ENCODE data around the gene SLC26A3.

The SLC26A3 gene

DNA sequence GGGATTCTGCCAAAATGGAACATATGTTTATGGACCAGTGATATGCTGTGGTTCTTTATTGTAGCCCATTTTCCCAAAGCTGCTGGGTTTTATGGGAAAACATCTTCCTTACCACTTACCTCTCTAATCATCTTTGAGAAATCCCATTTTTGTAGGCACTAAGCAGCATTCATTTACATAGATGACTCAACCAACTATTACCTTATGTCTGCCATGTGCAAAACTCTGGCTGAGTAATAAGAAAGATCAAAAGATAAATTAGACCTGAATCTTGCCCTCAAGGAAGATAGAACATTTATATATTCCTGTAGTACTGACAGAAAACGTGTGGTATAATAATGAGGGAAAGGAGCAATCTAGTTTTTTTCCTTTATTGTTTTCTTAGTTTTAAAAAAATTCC is 34.8 kb downstream of the SLC26A3 start:
- no peak for DNase-seq
- in situ Hi-C loops (cut with MboI; ENCODE audit: low pct_unique_long_range_greater_than_20kb, low sequenced_read_pairs): no loop called here

DNA sequence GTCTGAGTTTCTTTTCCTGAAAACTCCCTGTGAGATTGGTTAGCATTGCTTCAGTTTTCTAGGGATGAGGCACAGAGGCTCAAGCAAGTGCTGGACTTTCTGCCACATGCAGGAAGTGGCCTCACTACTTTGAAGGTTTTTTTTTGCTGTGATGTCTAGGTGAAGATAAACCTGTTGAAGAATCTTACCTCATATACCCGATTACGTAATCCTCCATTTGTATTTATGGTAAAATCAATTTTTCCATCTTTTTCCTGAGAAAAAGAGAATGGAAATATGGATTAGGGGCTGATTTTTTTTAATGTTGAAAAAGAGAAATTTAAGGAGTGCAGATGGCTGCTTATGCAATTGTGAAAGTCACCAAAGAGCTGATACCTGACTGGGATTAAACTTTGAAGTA is 35.6 kb downstream of the SLC26A3 start:
- DNase-seq: no peak
- in situ Hi-C loops (cut with MboI; ENCODE audit: low pct_unique_long_range_greater_than_20kb, low sequenced_read_pairs): no loop called here

- in situ Hi-C loops (cut with MboI; ENCODE audit: low pct_unique_long_range_greater_than_20kb, low sequenced_read_pairs): no loop called here
- no peak for DNase-seq
Observed at GRCh38 chr7:107758667-107759066, 44.4 kb downstream of the SLC26A3 start.

- in situ Hi-C loops (cut with MboI; ENCODE audit: low pct_unique_long_range_greater_than_20kb, low sequenced_read_pairs): no loop called here
- DNase-seq: no peak
Observed at GRCh38 chr7:107754642-107755041, 48.4 kb downstream of the SLC26A3 start.

- in situ Hi-C loops (cut with MboI; ENCODE audit: low pct_unique_long_range_greater_than_20kb, low sequenced_read_pairs): no loop called here
- no peak for DNase-seq
Observed at GRCh38 chr7:107751113-107751512, 51.9 kb downstream of the SLC26A3 start.

DNA sequence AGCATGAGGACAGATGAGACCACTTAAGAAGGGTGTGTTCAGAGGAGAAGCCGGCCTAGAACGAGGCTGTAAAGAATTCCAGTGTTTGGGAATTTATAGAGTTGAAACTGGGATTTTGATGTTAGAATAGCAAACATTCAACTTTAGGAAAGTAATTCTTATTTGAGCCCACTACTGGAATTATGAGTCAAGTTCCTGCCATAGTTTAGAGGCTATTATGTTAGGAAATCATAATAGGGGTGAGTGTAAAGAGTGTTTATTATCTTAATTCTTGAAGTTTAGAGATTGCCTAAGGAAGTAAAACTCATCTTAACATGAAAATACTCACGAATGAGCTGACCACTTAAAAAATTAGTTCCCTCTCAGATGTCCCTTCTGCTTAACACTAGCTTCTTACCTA is 57.0 kb downstream of the SLC26A3 start:
- DNase-seq: no peak
- in situ Hi-C loops (cut with MboI; ENCODE audit: low pct_unique_long_range_greater_than_20kb, low sequenced_read_pairs): no loop called here

DNA sequence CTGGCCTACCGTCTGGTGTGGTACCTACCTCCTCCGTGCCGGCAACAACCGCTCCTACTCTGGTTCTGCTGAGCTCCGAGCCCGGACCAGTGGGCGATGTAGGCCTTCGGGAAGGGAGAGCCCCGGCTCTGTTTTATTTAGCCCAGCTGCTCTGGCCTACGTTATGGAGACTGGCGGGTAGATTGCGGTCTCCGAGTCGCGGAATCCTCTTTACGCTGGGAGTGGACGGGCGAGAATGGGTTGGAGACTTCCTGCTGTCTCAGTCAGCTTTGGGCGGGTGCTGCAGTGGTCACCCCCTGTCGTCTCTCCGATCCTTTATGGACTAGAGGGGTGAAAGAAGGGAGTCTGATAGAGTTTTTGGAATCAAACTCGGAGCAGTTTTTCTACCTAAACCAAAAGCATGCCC is 58.7 kb downstream of the SLC26A3 start:
- in situ Hi-C loops (cut with MboI; ENCODE audit: low pct_unique_long_range_greater_than_20kb, low sequenced_read_pairs): no loop called here
- no peak for DNase-seq

GRCh38 chr7:107743567-107744344 is 59.3 kb downstream of the SLC26A3 start, which contains the start of gene CBLL1:
Gene CBLL1, plus strand, starts transcription at chr7:107744142. Its CDS starts 22 bp downstream, at chr7:107744164.
- in situ Hi-C loops (cut with MboI; ENCODE audit: low pct_unique_long_range_greater_than_20kb, low sequenced_read_pairs): no loop called here
- DNase-seq: peak; percentile 98

- in situ Hi-C loops (cut with MboI; ENCODE audit: low pct_unique_long_range_greater_than_20kb, low sequenced_read_pairs): no loop called here
- peak; percentile 91 for DNase-seq
Observed at GRCh38 chr7:107742678-107743566, 60.1 kb downstream of the SLC26A3 start.

GRCh38 chr7:107728276-107728675 is 74.7 kb downstream of the SLC26A3 start:
- no peak for DNase-seq
- in situ Hi-C loops (cut with MboI; ENCODE audit: low pct_unique_long_range_greater_than_20kb, low sequenced_read_pairs): no loop called here

DNA sequence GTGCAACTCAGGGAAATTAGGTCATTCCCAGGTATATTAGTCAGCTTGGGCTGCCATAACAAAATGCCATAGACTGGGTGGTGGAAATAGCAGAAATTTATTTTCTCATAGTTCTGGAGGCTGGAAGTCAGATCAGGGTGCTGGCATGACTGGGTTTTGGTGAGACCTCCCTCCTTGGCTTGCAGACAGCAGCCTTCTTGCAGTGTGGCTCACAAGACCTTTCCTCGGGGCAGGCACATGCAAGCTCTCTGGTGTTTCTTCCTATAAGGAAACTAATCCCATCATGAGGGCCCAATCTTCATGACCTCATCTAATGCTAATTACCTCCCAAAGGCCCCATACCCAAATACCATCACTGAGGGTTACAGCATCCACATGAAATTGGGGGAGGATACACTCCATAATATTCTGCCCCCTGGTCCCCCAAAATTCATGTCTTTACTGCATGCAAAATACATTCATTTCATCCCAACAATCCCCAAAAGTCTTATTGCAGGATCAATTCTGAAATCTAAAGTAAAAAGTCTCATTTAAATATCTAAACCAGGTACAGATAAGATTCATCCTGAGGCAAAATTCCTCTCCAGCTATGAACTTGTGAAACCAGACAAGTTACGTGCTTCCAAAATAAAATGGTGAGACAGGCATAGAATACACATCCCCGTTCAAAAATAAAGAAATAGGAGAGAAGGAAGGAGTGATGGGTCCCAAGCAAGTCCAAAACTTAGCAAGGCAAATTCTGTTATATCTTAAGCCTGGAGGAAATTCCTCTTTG is 76.5 kb downstream of the SLC26A3 start:
- in situ Hi-C loops (cut with MboI; ENCODE audit: low pct_unique_long_range_greater_than_20kb, low sequenced_read_pairs): no loop called here
- DNase-seq: no peak

GRCh38 chr7:107725138-107725740 is 77.8 kb downstream of the SLC26A3 start:
- in situ Hi-C loops (cut with MboI; ENCODE audit: low pct_unique_long_range_greater_than_20kb, low sequenced_read_pairs): no loop called here
- peak; percentile 55 for DNase-seq

GRCh38 chr7:107723255-107723654 is 79.8 kb downstream of the SLC26A3 start:
- in situ Hi-C loops (cut with MboI; ENCODE audit: low pct_unique_long_range_greater_than_20kb, low sequenced_read_pairs): no loop called here
- DNase-seq: no peak

- in situ Hi-C loops (cut with MboI; ENCODE audit: low pct_unique_long_range_greater_than_20kb, low sequenced_read_pairs): no loop called here
- DNase-seq: no peak
Observed at GRCh38 chr7:107721286-107721685, 81.7 kb downstream of the SLC26A3 start.

DNA sequence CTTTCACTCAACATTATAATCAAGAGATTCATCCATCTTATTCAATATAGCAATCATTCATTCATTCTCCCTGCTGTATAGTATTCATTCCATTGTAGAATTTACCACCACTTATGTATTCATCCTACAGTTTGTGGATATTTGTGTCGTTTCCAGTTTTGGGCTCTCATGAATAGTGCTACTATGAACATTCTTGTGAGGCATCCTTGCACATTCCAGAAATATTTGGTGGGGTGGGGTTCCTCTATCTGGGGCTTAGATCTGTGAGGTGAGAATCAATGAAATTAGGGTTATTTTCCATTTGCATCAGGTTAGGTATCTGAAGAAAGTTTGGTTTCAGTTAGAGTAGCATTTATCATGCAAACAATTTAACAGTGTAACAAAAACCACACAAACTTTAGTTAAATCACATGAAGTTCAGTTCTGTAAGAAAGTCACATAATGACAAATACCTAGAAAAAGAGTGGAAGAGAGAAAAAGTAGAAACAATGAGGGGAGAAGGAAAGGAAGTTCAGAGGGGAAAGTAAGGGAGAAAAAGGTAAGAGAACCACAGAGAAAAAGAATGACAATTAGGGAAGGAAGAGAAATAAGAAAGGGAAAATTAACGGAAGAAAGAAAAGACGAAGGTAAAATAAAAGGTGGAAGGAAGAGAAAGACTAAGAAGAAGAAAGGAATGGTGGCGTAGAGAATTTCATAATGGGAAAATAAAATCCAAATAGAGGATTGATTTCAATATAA is 84.4 kb downstream of the SLC26A3 start:
- DNase-seq: no peak
- in situ Hi-C loops (cut with MboI; ENCODE audit: low pct_unique_long_range_greater_than_20kb, low sequenced_read_pairs): no loop called here

DNA sequence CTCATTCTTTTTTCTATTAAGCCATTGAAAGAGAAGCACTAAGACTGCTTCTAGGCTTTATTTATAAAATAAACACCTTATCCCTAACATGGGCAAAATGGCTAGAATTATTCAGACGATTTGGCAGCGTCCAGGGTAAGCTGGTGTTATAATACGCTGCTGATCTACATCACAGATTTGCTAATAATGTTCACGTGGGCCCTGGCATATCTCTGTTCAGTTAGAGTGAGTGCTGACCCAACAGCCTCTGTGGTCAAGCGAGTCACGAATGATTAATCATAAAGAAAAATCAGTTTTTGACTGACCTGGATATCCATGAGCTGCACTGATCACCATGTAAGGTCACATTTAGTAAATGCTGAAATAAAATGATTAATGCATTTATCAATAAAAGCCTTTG is 87.5 kb downstream of the SLC26A3 start:
- no peak for DNase-seq
- in situ Hi-C loops (cut with MboI; ENCODE audit: low pct_unique_long_range_greater_than_20kb, low sequenced_read_pairs): no loop called here
